ENCODE data around the gene TMEM121. TPM values are rescaled to one million over a fixed set of nuclear protein-coding genes. Genes with fewer than 3 reads are reported as not detected.
A peak's percentile ranks its signal among the peaks of the same experiment; 100 is the strongest.

Gene TMEM121
- polyA plus RNA-seq, 1 experiment, result 4.6 TPM

- POLR2A ChIA-PET, result no interaction called here
- CTCF ChIA-PET, result interaction anchor here (2.2 to 4.0 kb wide), 2 partner anchors 41 to 160 kb away, joined by 6 to 16 read pairs; no protein-coding TSS in a partner anchor
- Histone ChIP-seq H3K36me3 (ENCODE audit: control insufficient read depth, insufficient read depth, low read length) (no peaks in the 10 kb centered on the region; the same call in 1 of the 2 replicates), H3K4me3 (ENCODE audit: low read depth, low read length) (no peak overlapping the region), H3K27me3 (ENCODE audit: control insufficient read depth, insufficient read depth, low read length) (no peaks in the 10 kb centered on the region)
- no peak for TF ChIP-seq CTCF (IDR thresholded peaks at IDR 0.05; ENCODE audit: insufficient read depth, low read depth, low read length)
- DNase-seq (ENCODE audit: low read depth), result no peak
Measured at GRCh38 chr14:105530285-105531087, 4.1 kb downstream of the TMEM121 start.

DNA sequence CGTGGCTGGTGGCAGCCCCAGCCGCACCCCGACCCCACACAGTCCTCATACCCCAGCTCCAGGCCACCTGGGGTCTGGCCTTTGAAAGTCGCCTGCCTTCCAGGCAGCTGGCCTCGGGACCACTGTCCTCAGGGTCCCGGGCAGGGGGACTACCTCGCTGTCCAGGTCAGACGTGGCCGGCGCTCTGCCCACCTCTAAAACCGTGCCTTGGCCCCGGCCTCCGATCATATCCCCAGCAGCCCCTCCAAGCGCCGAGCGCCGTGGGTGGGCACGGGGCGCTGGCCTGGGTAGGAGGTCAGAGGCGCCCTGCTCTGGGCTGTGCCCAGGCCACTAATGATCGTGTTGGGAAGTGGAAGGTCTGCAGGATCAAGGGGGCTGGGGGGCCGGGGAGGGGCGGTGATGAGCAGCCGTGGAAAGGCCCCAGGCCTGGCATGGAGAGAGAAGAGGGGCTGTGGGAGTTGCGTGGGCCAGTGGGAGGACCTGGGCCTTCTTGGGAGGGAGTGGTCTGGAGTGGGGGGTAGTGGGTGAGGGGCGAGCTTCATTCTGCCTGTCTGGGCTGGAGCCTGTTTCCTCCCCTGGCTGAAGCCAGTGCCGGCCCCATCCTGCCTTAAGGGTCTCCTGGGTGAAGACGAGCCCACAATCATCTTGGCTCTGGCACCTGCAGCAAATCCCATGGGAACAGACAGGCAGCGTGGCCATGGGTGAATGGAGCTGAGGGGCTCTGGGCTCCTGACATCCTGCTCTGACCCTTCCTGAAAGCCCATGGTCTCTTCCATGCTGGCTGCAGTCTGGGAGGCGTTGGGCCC lies 4.9 kb downstream of the TMEM121 start:
- no peaks in the 10 kb centered on the region for H3K27me3 ChIP-seq (ENCODE audit: control insufficient read depth, insufficient read depth, low read length)
- no peaks in the 10 kb centered on the region; the same call in 1 of the 2 replicates for H3K36me3 ChIP-seq (ENCODE audit: control insufficient read depth, insufficient read depth, low read length)
- POLR2A ChIA-PET, result no interaction called here
- no peak for DNase-seq (ENCODE audit: low read depth)
- no peak overlapping the region for H3K4me3 ChIP-seq (ENCODE audit: low read depth, low read length)
- CTCF ChIA-PET, result interaction anchor here (2.2 to 4.0 kb wide), 2 partner anchors 41 to 161 kb away, joined by 6 to 16 read pairs; no protein-coding TSS in a partner anchor
- no peak for TF ChIP-seq CTCF (IDR thresholded peaks at IDR 0.05; ENCODE audit: insufficient read depth, low read depth, low read length)

GRCh38 chr14:105531894-105532623 lies 5.7 kb downstream of the TMEM121 start:
- Histone ChIP-seq H3K4me3 (ENCODE audit: low read depth, low read length) (no peak overlapping the region), H3K27me3 (ENCODE audit: control insufficient read depth, insufficient read depth, low read length) (no peaks in the 10 kb centered on the region), H3K36me3 (ENCODE audit: control insufficient read depth, insufficient read depth, low read length) (no peaks in the 10 kb centered on the region; the same call in 1 of the 2 replicates)
- TF ChIP-seq CTCF (IDR thresholded peaks at IDR 0.05; ENCODE audit: insufficient read depth, low read depth, low read length), result no peak
- ChIA-PET CTCF (interaction anchor here (1.9 to 4.0 kb wide), 3 partner anchors 42 to 161 kb away, joined by 6 to 16 read pairs (median 8); no protein-coding TSS in a partner anchor), POLR2A (no interaction called here)
- no peak for DNase-seq (ENCODE audit: low read depth)

DNA sequence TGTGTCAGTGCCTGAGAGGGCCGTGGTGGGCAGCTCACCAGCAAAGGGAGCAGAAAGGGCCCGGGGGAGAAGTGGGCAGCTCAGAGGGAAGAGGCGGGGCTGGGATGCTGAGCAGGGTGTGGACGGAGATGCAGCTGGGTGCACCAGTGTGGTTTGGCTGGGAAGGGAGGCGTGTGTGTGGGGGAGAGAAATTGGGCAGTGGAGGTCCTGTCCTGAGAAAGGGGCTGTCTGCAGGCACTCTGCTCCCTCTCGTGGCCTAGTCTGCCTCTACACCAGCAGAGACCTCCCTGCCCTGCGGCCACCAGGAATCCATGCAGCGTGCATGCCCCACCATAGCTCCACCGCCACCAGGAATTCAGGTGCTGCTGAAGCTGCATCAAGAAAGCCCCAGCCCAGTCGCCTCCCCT lies 6.4 kb downstream of the TMEM121 start:
- no peak overlapping the region for H3K4me3 ChIP-seq (ENCODE audit: low read depth, low read length)
- H3K36me3 ChIP-seq (ENCODE audit: control insufficient read depth, insufficient read depth, low read length), result no peaks in the 10 kb centered on the region; the same call in 1 of the 2 replicates
- peak; percentile 51 for TF ChIP-seq CTCF (IDR thresholded peaks at IDR 0.05; ENCODE audit: insufficient read depth, low read depth, low read length)
- ChIA-PET POLR2A (no interaction called here), CTCF (interaction anchor here (1.4 to 4.0 kb wide), 4 partner anchors 11 to 162 kb away, joined by 3 to 16 read pairs (median 7); no protein-coding TSS in a partner anchor)
- DNase-seq (ENCODE audit: low read depth), result no peak
- no peaks in the 10 kb centered on the region for H3K27me3 ChIP-seq (ENCODE audit: control insufficient read depth, insufficient read depth, low read length)

All from BJ (cell line).